ENCODE data around the gene HDAC7. TPM values are rescaled to one million over a fixed set of nuclear protein-coding genes. Genes with fewer than 3 reads are reported as not detected.

HDAC7 gene
- total RNA-seq, 3 donors from 2014 or later (not counting 1 experiment from before 2014, with no cell fraction given): 141 to 235 (median 147) TPM

DNA sequence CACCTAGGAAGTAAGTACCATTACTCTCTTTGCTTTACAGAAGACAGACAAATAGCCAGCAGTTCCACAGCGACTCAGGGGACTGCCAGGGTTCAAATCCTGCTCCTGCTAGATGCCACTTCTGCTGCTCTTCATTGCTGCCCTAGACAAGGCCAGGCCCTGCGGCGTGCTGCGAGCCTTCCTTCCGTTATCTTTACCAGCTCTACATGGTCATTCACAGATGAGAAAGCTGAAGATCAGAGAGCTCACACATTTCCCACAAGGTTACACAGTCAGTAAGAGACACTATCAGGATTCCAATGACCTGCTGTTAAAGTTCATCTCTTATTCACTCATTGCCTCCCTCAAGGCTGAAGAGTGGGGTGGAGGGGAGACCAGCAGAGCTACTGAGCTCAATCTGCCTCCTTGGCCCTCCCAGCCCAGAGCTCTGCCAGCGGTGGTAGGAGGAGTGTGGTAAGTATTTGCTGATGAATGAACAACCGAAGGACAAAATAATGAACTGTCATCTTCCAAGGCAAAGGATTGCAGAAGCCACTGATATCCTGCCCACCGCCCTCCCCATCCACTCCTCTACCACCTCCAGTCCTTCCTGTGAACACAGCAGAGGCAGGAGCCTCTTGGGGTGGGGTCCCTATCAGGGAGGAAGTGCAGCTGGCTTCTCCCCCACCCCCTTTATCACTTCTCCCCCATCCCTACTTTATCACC, 14.6 kb upstream of the HDAC7 start:
- H3K36me3 Mint-ChIP-seq: no peaks in the 10 kb centered on the region
- no peak overlapping the region for H3K4me3 ChIP-seq (ENCODE audit: low read length)
- peak in 1 of 2 donors; percentile 25 for DNase-seq
- peak overlapping the region; percentile 55 for H3K4me3 Mint-ChIP-seq
- intact Hi-C loops (cut with micrococcal nuclease): no loop called here
- peaks cover 43 to 52% of the 10 kb centered on the region in 2 donors for H3K4me1 Mint-ChIP-seq
- no peaks in the 10 kb centered on the region for H3K9me3 ChIP-seq (ENCODE audit: control insufficient read depth, insufficient read depth, low read length)
- H3K4me1 ChIP-seq (ENCODE audit: control insufficient read depth, insufficient read depth, low read length): peaks cover 41% of the 10 kb centered on the region
- peak; percentile 77 to 85 (median 81) for ATAC-seq
- TF ChIP-seq, protein P1, sequence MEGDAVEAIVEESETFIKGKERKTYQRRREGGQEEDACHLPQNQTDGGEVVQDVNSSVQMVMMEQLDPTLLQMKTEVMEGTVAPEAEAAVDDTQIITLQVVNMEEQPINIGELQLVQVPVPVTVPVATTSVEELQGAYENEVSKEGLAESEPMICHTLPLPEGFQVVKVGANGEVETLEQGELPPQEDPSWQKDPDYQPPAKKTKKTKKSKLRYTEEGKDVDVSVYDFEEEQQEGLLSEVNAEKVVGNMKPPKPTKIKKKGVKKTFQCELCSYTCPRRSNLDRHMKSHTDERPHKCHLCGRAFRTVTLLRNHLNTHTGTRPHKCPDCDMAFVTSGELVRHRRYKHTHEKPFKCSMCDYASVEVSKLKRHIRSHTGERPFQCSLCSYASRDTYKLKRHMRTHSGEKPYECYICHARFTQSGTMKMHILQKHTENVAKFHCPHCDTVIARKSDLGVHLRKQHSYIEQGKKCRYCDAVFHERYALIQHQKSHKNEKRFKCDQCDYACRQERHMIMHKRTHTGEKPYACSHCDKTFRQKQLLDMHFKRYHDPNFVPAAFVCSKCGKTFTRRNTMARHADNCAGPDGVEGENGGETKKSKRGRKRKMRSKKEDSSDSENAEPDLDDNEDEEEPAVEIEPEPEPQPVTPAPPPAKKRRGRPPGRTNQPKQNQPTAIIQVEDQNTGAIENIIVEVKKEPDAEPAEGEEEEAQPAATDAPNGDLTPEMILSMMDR (IDR thresholded peaks at IDR 0.05): no peak
- 37% methylated on average over 8 of the region's 8 CpGs for WGBS (ENCODE audit: insufficient coverage)
- no peaks in the 10 kb centered on the region for H3K27me3 ChIP-seq (ENCODE audit: control insufficient read depth, insufficient read depth, low read length)
- H3K9me3 Mint-ChIP-seq: no peaks in the 10 kb centered on the region
- H3K27ac Mint-ChIP-seq: peak overlapping the region; percentile 79 to 82
- no peaks in the 10 kb centered on the region for H3K27me3 Mint-ChIP-seq (ENCODE audit: low read depth in 2 of 2)
- H3K36me3 ChIP-seq (ENCODE audit: control insufficient read depth, insufficient read depth, low read length): no peaks in the 10 kb centered on the region
- H3K27ac ChIP-seq (ENCODE audit: low read length): peak overlapping the region; percentile 38

DNA sequence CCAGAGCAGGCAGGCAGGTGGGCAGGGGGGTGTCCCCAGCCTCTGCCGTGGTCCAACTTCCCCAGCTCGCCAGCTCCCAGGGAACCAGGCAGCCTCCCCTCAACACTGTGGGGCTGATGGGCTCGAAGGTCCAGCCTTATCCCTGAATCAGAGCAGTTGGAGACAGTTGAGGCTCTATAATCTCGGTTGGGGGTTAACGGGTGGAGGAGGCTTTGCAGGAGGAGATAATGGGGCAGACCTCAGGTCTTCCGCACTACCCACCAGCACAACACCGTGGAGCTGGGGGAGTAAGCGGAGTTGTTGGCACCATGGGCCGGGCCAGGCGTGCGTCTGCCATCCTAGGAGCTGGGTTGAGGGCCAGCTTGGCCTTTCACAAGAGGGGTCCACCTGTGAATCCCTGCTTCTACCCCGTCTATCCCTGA, 13.9 kb upstream of the HDAC7 start:
- Histone ChIP-seq H3K4me1 (ENCODE audit: control insufficient read depth, insufficient read depth, low read length) (peaks cover 47% of the 10 kb centered on the region), H3K27ac (ENCODE audit: low read length) (no peak overlapping the region), H3K4me3 (ENCODE audit: low read length) (no peak overlapping the region), H3K36me3 (ENCODE audit: control insufficient read depth, insufficient read depth, low read length) (no peaks in the 10 kb centered on the region), H3K27me3 (ENCODE audit: control insufficient read depth, insufficient read depth, low read length) (no peaks in the 10 kb centered on the region), H3K9me3 (ENCODE audit: control insufficient read depth, insufficient read depth, low read length) (no peaks in the 10 kb centered on the region)
- H3K4me3 Mint-ChIP-seq: peak overlapping the region; percentile 55
- H3K9me3 Mint-ChIP-seq: no peaks in the 10 kb centered on the region
- TF ChIP-seq, protein P1 (IDR thresholded peaks at IDR 0.05): no peak
- H3K27ac Mint-ChIP-seq: peak overlapping the region; percentile 79 to 82
- 91% methylated on average over 12 of the region's 12 CpGs for WGBS (ENCODE audit: insufficient coverage)
- H3K36me3 Mint-ChIP-seq: no peaks in the 10 kb centered on the region
- ATAC-seq (no peak), DNase-seq (no peak)
- H3K27me3 Mint-ChIP-seq (ENCODE audit: low read depth in 2 of 2): no peaks in the 10 kb centered on the region
- intact Hi-C loops (cut with micrococcal nuclease): no loop called here
- H3K4me1 Mint-ChIP-seq: peaks cover 43 to 58% of the 10 kb centered on the region in 2 donors

- WGBS (ENCODE audit: insufficient coverage): 68% methylated on average over 13 of the region's 13 CpGs
- H3K9me3 Mint-ChIP-seq: no peaks in the 10 kb centered on the region
- no peaks in the 10 kb centered on the region for H3K36me3 Mint-ChIP-seq
- DNase-seq: peak in 1 of 2 donors; percentile 38
- no peak overlapping the region for H3K4me3 Mint-ChIP-seq
- H3K4me1 Mint-ChIP-seq: peaks cover 38 to 53% of the 10 kb centered on the region in 2 donors
- H3K27me3 ChIP-seq (ENCODE audit: control insufficient read depth, insufficient read depth, low read length): no peaks in the 10 kb centered on the region
- H3K27ac ChIP-seq (ENCODE audit: low read length): peak overlapping the region; percentile 11
- TF ChIP-seq, protein P1 (IDR thresholded peaks at IDR 0.05): no peak
- no peak for ATAC-seq
- no peak overlapping the region for H3K4me3 ChIP-seq (ENCODE audit: low read length)
- intact Hi-C loops (cut with micrococcal nuclease): no loop called here
- no peaks in the 10 kb centered on the region for H3K27me3 Mint-ChIP-seq (ENCODE audit: low read depth in 2 of 2)
- peak overlapping the region in 1 of 2 donors; percentile 82 for H3K27ac Mint-ChIP-seq
- peaks cover 50% of the 10 kb centered on the region for H3K4me1 ChIP-seq (ENCODE audit: control insufficient read depth, insufficient read depth, low read length)
- H3K36me3 ChIP-seq (ENCODE audit: control insufficient read depth, insufficient read depth, low read length): no peaks in the 10 kb centered on the region
- no peaks in the 10 kb centered on the region for H3K9me3 ChIP-seq (ENCODE audit: control insufficient read depth, insufficient read depth, low read length)
Measured at GRCh38 chr12:47832263-47832933, 12.7 kb upstream of the HDAC7 start.

Data from natural killer cell (primary cell).